Hypothalamus (tissue), 51 donors: ENCODE data around the gene NETO1.

Source experiments
- DNase-seq, 51 donors: peaks; one replicate each; lab custom pipeline; 2025; lab: John Stamatoyannopoulos, UW

NETO1 gene

GRCh38 chr18:72846736-72847533, 20.9 kb downstream of the NETO1 start:
- DNase-seq: peak in 3 of 51 donors; percentile 7 to 54 (median 13)

- DNase-seq: no peak
Observed at GRCh38 chr18:72843743-72844142, 24.0 kb downstream of the NETO1 start.

GRCh38 chr18:72840109-72840508, 27.7 kb downstream of the NETO1 start:
- no peak for DNase-seq

- DNase-seq: no peak
Observed at GRCh38 chr18:72834731-72835130, 33.1 kb downstream of the NETO1 start.

- DNase-seq: no peak
Observed at GRCh38 chr18:72833471-72833870, 34.3 kb downstream of the NETO1 start.

GRCh38 chr18:72830109-72830508, 37.7 kb downstream of the NETO1 start:
- DNase-seq: peak in 15 of 51 donors; percentile 3 to 42 (median 9)

GRCh38 chr18:72828601-72829000, 39.2 kb downstream of the NETO1 start:
- no peak for DNase-seq

- peak in 3 of 51 donors; percentile 6 to 65 (median 31) for DNase-seq
Observed at GRCh38 chr18:72826736-72827135, 41.1 kb downstream of the NETO1 start.

- DNase-seq: no peak
Observed at GRCh38 chr18:72823345-72823744, 44.4 kb downstream of the NETO1 start.

GRCh38 chr18:72822202-72822601, 45.6 kb downstream of the NETO1 start:
- DNase-seq: no peak

- no peak for DNase-seq
Observed at GRCh38 chr18:72820571-72820970, 47.2 kb downstream of the NETO1 start.

GRCh38 chr18:72819050-72819449, 48.7 kb downstream of the NETO1 start:
- DNase-seq: no peak

GRCh38 chr18:72811047-72811446, 56.7 kb downstream of the NETO1 start:
- no peak for DNase-seq

GRCh38 chr18:72808680-72809079, 59.1 kb downstream of the NETO1 start:
- peak in 20 of 51 donors; percentile 2 to 47 (median 13) for DNase-seq

GRCh38 chr18:72799106-72799505, 68.7 kb downstream of the NETO1 start:
- DNase-seq: no peak

GRCh38 chr18:72783530-72783929, 84.3 kb downstream of the NETO1 start:
- DNase-seq: no peak

GRCh38 chr18:72774914-72775313, 92.9 kb downstream of the NETO1 start:
- no peak for DNase-seq

GRCh38 chr18:72772916-72773315, 94.9 kb downstream of the NETO1 start:
- DNase-seq: no peak

GRCh38 chr18:72768681-72769229, 99.0 kb downstream of the NETO1 start:
- DNase-seq: no peak

GRCh38 chr18:72762515-72763122, 105.2 kb downstream of the NETO1 start:
- DNase-seq: peak in 1 of 51 donors; percentile 54

- DNase-seq: no peak
Observed at GRCh38 chr18:72752220-72752619, 115.6 kb downstream of the NETO1 start.

- DNase-seq: no peak
Observed at GRCh38 chr18:72742002-72742401, 125.8 kb downstream of the NETO1 start.
